Right ventricle myocardium inferior (tissue), 1 donor: ENCODE results near the gene AFF3. TPM values are rescaled to one million over a fixed set of nuclear protein-coding genes. Genes with fewer than 3 reads are reported as not detected.

Experiments used
- ATAC-seq: fragments of 200-7000 bp; cut with Tn5 transposase; one replicate; pipeline ENCODE4 v1.9.1; 2020; ENCODE audit warnings: mild to moderate bottlenecking, moderate library complexity
- DNase-seq: peaks from one replicate; pipeline ENCODE4 v3.0.0; 2021; ENCODE audit errors: missing footprints
- intact Hi-C: fragments of 100-400 bp; cut with DNase I; formaldehyde crosslinking; loops from one replicate; pipeline ENCODE4 v1.11.0; 2022
- total RNA-seq: library from RNA; stranded (reverse); fragmentation: NEBNext Ultra II Directional; extraction: Animal tissue kit (Norgen Biotek cat#: 25700); gene quantifications from one replicate; pipeline ENCODE4 v1.2.1, GENCODE V29; 2021
- donor health status: DM: no; HTN: yes; CAD: no; lungs with severe emphysema.

The AFF3 gene
- total RNA-seq, 1 donor from 2014 or later, result 6.8 TPM

DNA sequence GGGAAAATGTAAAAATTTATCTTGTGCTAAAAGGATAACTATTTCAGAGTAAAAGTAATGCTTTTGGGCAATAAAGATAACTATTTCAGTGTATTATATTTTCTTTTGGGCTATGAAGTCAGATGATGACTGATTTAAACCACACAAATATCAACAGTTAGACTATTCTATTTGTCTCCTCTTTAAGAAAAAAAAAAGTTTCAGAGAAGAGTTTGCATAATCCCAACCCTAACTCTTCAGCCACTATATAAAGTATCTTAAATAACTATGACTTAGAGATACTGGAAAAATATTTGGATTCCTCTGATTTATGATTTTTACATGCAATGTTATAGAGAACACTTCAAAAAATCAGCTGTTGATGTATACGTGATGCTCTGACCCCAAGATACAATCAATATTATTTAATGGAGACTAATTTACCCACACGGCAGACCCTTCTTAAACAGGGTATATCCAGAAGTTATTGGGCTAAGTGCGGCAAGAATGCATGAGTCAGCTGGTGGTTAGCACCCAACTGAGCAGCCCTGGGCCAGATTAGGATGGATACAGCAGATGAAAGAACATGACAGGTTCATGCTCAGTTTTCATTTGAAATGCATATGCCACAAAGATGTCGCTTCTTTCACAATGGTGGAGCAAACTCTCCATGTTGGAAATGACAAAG lies 279.0 kb downstream of the AFF3 start:
- no peak for ATAC-seq
- DNase-seq, result no peak
- intact Hi-C loops, result no loop called here

- ATAC-seq (no peak), DNase-seq (no peak)
- intact Hi-C loops, result no loop called here
Observed at GRCh38 chr2:99862566-99862965, 279.8 kb downstream of the AFF3 start.

DNA sequence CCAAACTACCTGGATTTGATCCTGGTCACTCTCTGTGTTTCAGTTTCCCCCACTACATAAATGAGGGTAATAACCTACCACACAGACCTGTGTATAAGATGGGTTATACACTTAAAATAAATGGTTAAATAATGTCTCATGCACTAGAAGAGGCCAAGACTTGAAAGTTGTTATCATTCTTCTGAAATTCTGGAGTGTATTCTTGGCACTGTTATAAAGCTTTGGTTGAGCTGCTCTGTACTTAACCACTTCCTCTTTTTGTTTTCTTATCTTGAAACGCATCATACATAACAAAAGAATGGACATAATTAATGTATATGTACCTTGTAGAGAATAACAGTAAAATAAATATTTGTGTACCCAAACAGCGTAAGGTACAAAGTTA lies 281.0 kb downstream of the AFF3 start:
- ATAC-seq, result no peak
- intact Hi-C loops, result no loop called here
- DNase-seq, result no peak

DNA sequence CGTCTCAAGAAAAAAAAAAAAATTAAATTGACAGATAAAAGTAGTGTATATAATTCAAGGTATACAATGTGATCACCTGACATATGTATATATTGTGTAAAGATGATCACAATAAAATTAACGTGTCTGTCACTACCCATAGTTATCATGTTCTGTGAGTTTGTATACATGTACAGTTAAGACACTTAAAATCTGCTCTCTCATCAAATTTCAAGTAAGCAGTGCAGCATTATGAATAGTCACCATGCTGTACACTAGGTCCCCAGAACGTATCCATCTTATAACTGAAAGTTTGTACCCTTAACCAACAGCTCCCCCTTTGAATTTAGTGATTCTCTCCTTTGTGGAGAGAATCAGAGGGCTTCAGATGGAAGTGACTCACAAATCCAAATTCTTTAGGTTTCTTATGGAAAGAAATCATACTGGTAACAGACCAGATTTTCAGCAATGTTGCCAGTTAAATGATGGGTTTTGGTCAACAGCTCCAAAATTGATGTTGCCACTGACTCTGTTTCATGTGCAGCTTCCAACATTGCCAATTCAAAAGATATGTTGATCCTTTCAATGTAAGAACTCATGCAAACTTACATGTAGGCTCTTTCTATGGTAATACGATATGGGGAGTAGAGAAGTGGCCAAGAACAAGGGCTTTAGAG lies 281.5 kb downstream of the AFF3 start:
- intact Hi-C loops, result no loop called here
- DNase-seq (no peak), ATAC-seq (no peak)

GRCh38 chr2:99858951-99859596 lies 283.3 kb downstream of the AFF3 start:
- intact Hi-C loops, result no loop called here
- no peak for DNase-seq
- no peak for ATAC-seq

DNA sequence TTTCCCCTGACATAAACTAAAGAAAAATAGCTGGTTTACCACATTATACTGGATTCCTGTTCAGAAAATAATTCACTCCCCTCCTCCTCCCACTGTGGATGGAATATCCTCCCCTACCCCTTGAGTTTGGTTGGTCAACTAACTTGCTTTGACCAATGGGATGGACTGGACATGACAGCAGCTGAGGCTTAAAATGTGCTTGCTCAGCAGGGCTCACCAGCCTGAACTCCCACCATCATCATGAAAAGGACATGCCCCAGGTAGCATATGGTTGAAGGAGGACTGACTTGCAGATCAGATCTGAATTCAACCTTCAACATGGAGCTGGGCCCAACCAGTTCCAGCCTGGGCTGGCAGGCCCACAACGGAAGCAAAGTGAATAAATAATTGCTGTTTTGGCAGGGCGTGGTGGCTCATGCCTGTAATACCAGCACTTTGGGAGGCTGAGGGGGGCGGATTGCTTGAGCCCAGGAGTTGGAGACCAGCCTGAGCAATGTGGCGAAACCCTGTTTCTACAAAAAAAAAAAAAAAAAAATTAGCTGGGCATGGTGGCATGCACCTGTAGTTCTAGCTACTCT lies 284.4 kb downstream of the AFF3 start:
- intact Hi-C loops, result no loop called here
- ATAC-seq, result no peak
- peak; percentile 31 for DNase-seq

DNA sequence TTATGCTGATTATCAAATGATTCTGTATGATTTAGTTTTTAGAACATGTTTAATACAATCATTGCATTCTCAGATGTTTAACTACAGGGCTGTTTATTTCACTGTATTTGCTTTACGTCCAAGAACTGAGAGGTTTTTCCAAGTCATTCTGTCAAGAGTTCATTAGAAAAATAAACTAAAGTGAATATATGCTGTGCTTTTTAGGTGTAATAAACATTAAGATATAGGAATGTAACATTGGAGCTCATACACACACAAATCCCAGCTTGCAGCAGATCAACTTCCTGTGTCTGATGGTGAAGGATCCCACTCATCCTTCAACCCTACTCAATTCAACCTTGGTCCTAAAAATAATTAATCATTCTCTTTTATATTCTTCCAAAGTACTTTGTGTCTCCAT lies 285.0 kb downstream of the AFF3 start:
- ATAC-seq (no peak), DNase-seq (no peak)
- intact Hi-C loops, result no loop called here

DNA sequence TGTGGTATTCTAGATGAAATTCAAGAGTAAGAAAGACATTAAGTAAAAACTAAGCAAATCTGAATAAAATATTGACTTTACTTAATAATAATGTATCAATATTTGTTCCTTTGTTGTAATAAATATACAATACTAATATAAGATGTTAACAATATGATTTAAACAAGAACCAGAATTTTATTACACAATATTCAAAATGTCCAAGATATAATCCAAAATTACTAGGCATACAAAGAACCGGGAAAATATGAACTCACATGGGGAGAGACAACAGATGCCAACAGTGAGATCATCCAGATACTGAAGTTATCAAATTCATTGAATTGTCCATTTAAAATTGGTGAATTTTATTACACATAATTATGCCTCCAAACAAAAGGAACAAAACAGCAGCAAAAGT lies 286.3 kb downstream of the AFF3 start:
- DNase-seq (no peak), ATAC-seq (no peak)
- intact Hi-C loops, result no loop called here

DNA sequence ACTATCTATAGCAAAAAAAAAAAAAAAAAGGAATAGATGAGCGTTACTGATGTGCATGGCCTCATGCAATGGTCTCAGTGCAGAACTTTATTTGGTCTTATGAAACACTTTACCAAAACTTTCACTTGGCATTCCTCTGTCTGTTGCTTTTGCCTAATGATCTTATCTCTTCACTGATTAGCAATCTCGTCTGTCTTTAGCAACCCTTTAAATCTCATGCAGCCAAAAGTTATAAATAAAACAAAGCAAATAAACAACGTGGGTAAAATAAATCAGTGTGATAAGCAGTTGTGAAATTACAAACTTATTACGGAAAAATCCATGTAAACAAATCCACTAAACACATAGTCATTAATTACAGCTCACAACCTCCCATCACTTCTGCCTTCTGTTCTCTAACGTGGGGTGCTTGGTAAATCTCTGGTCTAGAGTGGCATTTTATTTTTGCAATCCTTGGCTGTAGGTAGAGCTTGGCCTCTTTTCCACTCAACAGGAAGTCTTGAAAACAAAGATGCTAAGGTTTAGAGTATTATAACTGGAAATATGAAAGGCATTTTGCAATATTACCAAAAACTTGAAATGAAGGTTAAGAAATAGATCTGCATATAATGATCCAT lies 288.0 kb downstream of the AFF3 start:
- no peak for ATAC-seq
- no peak for DNase-seq
- intact Hi-C loops, result no loop called here

- no peak for DNase-seq
- no peak for ATAC-seq
- intact Hi-C loops, result no loop called here
Observed at GRCh38 chr2:99852956-99853355, 289.4 kb downstream of the AFF3 start.

DNA sequence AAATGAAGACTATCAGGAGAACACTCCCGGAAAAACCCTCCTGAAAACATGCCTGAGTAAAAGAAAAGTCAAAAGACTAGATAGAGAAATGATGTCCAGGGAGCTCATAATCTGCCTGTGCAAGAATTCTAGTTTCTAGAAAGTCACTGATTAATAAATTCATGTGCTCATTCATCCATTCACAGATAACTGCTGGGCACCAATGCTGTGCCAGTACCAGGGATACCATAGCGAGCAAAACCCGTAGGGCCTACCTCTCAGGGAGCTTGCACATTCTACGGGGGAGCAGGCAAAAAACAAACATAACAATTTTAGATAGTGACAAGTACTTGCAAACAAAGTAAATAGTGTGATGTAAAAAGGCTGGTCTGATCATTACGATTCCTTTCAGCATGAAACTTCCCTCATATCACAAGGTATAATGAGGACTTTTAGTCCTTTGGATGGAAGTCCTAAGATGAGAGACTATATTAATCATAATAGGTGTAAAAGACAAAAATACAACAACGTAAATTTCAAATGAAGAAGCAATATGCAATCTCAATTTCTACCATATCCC lies 289.9 kb downstream of the AFF3 start:
- DNase-seq (no peak), ATAC-seq (no peak)
- intact Hi-C loops, result no loop called here

- DNase-seq (no peak), ATAC-seq (no peak)
- intact Hi-C loops, result no loop called here
Observed at GRCh38 chr2:99851811-99852210, 290.6 kb downstream of the AFF3 start.

- no peak for DNase-seq
- ATAC-seq, result no peak
- intact Hi-C loops, result no loop called here
Observed at GRCh38 chr2:99851089-99851488, 291.3 kb downstream of the AFF3 start.

DNA sequence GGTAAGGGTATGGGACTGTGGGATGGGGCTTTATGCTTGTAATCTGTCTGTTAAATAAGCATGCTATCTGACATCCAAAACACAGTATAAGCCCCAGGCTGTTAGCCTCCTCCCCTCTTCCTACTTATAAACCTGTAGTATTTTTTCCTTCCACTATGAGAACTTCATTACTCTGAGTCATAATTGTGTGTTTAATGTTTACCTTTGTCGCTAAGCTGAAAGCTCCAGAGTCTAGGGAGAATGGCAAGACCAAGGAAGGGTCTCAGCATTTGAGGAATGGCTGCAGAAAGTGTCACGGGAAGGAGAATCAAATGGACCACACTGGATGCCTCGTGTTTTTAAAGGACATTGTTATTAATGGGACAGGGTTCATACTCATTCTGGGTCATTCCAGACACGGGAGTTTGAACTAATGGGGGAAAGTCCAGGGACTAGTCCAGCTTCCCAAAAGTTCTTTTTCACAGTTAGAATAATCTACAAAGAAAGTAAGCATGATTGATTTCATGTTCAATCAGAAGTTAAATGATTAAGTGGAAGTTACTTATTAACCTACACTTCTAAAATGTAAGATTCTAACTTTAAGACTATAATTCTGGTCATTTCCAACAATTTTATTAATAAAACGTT lies 292.2 kb downstream of the AFF3 start:
- DNase-seq (no peak), ATAC-seq (no peak)
- intact Hi-C loops, result no loop called here

- ATAC-seq, result no peak
- intact Hi-C loops, result no loop called here
- no peak for DNase-seq
Observed at GRCh38 chr2:99846462-99847107, 295.8 kb downstream of the AFF3 start.

DNA sequence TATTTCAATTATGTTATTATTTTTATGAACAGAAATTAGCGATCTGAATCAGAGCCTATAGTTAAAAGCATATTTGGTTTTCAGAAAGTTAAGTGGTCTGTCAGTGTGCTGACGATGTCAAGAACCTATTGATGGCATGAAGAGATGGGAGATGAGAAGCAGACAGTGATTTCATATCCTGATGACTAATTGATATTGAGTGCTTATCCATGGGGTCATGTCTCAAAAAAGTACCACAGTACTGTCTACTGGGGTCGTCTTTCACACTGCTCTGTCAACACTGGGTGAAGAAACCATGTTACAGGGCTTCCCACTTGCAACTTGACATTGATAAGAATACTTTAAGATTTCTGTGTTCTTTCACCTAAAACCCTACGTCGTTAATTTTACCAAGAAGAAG lies 297.1 kb downstream of the AFF3 start:
- ATAC-seq (no peak), DNase-seq (no peak)
- intact Hi-C loops, result no loop called here

DNA sequence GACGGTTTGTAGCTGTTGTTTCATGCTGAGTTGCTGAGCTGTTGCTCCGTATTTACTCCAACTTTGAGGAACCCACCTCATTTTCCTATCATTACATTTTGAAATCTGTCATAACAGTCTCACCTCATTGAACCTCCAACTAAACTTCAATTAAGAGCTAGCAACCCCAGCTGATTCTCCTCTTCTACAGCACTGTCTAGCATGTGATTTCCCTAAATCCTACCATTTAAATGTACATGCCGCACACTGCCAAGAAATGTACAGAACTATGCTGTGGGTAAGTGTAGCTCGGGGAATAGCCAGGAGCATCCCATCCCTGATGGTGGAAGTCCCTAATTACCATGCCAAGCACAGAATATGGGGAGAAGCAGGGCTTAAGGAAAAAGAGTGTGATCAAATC lies 299.9 kb downstream of the AFF3 start:
- intact Hi-C loops, result no loop called here
- DNase-seq (no peak), ATAC-seq (no peak)

DNA sequence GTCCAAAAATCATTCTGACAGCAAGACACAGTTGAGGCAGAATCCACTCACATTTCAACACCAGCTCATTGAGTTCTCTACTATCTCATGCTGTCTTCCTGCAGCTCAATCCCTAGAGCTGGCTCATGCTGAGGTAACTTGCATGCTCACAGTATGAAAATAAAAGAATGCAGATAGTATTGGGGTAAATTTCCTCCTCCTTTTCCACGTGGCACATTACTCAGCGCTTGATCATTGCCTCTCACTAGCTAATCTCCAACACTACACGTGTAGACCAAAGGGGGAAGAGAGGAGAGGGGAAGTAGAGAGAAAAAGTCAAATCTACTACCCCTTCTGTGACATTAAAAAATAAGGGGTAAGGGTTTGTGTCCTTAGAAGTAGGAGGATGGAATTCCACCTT lies 300.6 kb downstream of the AFF3 start:
- intact Hi-C loops, result no loop called here
- DNase-seq (no peak), ATAC-seq (no peak)

DNA sequence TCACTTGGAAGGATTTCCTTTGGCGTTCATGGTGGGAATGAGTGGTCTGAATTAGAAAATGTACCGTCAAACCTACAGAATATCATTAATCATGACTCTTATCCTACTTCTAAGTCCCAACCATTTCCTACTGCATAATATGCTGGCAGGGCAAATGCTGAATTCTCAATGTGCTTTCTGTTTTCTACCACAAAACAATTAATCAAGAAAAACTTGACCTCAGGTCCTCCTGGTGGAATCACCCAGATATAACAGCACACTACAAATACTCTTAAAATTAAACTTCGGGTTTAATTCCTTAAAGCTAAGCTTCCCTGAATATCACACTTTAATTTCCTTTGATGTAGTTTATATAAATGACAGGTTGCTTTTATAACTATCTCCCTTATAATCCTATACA lies 301.6 kb downstream of the AFF3 start:
- no peak for DNase-seq
- ATAC-seq, result no peak
- intact Hi-C loops, result no loop called here
